NCI-H2227 (cell line): Measurements from ENCODE around the gene TCERG1L.

ENCODE experiments used
- DNase-seq: peaks from one replicate; lab custom pipeline; 2025; ENCODE audit not compliant: unreplicated experiment; lab: John Stamatoyannopoulos, UW

Gene TCERG1L

DNA sequence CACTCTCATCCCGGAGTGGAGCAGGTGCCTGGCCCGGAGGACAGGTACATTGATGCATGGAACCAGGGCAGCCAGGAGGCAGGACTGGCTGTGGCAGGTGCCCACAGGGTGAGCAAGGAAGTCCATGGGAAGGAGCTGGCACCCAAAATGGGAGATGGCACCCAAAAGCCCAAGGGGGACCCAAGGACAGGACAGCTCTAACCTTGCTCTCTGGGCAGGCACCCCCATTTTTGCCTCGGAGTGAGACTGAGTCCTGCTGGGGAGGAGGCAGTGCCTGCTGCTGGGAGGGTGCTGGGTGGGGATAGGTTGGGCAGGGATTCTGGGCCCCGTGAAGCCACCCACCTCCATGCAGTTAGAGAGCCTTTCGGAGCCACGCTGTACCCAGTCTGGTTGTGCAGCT is 234.5 kb downstream of the TCERG1L start:
- no peak for DNase-seq

DNA sequence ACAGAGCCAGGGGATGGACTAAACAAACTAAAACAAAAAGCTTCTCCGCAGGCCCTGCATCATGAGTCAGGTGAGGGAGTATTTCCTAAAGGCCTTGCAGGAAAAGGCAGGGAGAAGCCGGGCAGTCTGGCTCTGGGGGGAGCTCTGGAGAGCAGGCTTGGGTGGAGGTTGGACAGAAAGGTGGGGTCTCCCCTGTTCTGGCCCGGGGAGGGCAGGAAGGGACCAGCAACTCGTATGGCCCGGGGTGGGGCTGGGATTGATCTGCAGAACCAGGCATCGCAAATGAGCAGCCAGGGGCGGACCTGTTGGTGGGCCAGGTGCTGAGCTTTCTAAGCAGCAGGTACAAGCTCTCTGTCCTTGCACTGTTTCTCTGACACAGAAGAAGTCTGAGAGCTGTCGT is 235.2 kb downstream of the TCERG1L start:
- no peak for DNase-seq

DNA sequence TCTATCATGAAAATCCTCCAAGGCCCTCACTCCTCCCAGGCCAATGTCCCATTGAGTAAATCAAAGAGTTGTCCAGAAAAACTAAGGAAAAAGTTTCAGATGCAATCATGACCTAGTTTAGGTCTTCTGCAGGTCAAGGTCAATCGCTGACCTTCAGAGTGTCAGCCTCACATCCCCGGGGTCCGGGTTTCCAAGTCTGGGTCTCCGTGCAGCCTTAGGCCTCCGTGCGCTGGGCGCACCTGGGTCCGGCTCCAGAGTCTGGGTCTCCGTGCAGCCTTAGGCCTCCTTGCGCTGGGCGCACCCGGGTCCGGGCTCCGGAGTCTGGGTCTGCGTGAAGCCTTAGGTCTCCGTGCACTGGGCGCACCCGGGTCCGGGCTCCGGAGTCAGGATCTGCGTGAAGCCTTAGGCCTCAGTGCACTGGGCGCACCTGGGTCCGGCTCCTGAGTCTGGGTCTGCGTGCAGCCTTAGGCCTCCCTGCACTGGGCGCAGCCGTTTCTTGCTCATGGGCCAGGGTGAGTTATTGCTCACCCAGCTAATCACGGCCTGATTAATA is 236.2 kb downstream of the TCERG1L start:
- no peak for DNase-seq

DNA sequence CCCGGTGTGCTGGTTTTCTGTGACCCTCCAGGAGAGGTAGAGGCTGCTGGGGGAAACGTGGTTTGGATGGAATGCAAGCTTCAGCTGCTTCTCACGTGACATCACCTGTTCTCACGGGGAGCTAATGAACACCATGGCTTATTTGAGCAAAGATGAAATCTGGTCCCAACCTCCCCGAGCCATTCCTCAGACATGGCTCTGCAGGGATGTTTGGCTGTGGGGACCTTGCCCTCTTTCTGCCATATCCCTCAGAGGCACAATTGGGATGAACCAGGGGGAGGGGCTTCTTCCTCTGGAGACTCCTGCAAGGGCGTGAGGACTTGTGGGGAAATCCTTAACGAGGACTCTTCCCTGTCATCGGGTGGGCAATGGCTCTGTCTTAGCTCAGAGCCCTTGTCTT is 236.8 kb downstream of the TCERG1L start:
- DNase-seq = no peak

DNA sequence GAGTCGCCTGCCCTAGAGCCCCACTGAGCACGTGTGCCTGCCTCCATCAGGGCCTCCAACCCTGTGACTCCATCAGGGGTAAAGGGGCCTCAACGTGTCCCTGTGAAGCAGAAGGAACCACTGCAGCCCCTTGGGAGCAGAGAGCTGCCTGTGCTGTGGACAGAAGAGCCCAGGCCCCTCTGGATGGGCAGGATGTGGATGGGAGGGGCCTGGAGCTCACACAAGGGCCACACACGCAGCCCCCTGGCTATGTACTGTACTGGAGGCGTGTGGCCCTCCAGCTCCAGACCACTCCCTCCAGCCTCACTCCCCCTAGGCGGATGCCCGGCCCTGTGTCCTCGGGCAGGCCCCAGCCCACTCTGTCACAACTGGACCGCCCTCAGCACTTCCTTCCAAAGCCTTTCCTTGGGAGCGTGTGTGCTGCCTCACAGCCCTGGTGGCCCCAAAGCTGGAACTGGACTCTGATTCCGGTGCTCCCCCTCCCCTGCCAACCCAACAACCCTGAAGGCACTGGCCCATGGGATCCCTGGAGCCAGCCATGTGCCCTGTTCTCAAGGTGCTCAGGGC is 238.0 kb downstream of the TCERG1L start:
- no peak for DNase-seq

DNA sequence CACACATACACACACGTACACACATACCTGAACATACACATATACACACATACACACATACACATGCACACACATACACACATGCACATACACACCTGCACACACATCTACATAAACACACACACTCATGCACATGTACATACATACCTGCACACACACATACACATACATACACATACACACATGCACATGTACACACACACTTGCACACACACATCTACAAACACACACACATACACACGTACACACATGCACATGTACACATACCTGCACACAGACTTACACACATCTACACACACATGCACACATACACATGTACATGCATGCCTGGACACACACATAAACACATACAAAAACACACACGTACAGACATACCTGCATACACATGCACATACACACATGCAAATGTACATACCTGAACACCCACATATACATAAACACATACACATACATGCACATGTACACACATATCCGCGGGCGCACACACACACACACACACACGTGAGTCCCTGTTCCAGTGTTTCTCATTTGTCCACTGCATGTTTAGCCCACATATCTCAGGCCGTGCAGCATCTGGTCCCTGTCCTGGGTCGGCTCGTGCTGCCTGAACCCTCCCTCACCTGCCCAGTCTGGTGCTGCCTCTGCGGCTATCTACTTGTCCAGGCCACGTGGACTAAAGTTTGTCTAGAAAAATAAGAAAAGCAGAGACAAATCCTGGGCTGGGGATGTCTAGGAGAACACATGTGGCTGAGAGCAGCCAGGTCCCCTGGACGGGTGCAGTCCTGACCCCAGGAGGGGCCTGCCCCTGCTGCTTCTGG is 238.7 kb downstream of the TCERG1L start:
- no peak for DNase-seq

DNA sequence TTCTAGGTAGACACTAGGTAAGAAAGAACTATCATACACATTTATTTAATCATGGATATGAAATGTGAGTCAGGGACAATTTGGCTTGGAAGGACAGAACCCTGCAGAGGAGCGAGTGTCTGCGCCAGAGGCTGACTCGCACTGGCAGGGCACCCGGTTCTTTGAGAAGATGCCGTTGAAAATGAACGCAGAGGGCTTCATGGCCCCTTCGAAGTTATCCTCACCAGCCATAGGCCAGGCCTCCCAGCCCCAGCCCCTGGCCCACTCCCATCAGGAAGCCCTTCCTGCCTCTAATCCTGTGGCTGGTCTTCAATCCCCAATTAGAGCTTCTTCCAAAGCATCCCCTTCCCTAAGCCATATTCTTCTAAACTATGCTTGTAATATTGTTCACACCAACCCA is 239.8 kb downstream of the TCERG1L start:
- DNase-seq = no peak

DNA sequence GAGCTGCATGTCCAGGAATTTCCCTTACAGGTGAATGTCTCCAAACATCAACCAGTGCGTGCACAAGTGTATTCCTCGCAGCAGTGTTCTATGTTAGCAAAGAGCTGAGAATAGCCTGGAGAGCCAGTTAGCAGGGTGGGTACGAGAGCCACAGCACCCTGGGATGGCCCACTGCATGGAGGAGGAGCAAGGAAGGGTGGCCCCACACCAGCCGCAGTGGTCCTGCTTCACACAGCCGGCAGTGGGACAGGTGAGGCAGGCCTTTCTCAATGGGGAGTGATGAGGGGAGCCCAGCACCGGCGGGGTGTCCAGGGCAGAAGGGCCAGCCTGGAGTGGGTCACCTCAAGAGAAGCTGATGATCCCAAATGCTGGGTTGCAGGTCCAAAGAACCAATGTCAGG is 240.7 kb downstream of the TCERG1L start:
- no peak for DNase-seq

DNA sequence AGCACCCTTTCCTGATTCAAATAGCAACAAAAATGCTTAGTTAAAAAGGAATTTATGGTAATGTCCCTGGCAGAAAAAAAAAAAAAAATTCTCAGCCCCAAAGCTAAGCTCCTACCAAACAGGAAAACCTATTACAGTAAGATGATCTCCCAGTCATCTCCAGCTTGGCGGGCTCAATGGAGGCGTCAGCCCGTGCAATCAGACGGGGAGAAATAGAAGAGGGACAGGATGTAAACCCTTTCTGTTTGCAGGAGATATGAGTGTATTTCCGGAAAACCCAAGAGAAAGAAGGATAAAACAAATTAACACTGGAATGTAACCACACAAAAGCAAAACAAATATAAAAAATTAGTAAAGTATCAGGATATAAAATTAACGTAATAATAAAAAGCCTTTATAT is 242.8 kb downstream of the TCERG1L start:
- DNase-seq = no peak

DNA sequence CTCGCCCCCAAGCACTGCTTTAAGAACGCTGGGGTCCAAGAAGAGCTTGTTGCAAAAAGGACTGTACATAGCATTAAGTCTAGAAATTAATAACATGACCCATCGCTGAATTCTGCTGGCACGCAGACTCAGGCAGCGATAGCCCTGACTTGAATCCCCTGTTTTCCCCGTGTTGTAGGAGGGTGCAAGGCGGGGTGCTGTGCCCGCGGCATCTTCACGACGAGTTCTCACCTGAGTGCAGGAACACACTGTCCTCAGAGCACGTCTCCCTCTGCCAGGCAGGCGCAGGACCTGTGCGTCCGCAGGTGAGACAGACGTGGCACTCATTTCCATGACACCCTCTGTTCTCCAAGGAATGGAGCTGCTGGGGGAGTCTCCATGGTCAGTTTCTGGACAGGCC is 243.2 kb downstream of the TCERG1L start:
- DNase-seq = no peak

DNA sequence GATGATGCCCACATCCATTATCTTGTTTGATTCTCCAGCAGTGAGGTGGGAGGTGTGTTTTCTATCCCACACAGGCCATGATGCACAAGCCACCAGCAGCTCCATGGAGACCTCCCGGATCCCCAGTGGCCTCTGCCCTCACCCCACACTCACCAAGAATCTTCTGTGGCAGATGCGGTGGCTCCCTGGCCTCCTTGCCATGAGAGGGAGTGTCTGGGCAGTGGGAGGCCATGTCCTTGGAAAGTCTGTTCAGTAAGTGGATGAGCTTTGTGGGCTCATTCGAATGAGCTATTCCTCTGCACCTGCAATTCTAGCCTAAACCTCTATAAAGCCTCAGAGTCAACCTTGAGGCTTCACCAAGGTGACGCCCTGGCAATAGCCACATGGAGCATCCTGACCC is 243.8 kb downstream of the TCERG1L start:
- DNase-seq = no peak

DNA sequence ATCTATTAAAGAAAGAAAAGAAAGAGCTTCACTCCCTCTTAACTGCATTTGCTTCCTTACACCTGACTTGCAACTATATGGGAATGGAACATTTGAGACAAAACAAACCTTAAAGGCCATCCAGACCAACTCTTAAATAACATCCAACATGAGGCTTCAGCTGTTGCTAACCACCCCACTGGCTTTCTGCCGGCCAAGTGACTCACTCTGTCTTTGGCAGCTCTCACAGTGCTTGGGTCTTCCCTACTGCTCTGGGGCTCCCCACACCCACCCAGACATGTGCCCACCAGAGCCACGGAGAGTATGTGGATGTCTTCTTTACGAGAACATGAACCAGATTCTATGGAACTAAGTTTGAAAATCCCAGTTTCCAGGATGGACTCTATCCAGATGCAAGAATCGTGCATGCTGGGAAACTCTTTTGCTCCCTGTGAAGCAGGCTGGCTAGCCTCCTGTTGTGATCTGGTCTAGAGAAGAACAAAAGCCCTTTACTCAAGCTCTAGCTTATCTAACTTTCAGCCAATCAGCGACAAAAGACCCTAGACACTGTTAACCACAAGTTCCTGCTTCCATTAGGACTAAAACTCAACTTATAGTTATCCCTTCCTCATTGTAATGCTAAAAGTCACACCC is 245.7 kb downstream of the TCERG1L start:
- no peak for DNase-seq

DNA sequence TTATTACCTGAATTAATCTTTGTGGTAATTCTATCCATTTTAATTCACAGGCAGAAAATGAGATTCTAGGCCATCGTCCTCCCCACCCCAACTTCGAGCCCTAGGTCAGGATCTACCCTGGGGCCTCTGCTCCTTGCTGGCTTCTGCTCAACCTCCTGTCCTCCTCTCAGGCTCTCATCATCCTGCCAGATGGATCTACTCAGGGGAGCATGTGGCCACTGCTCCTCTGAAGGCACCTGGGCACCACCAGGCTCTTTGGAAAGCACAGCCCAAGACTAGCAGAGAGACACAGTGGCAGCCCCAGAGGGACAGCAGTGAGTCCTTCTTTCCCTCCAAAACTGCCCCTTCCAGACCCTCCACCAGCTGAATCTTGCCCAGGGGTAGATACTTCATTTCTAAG is 248.2 kb downstream of the TCERG1L start:
- no peak for DNase-seq

DNA sequence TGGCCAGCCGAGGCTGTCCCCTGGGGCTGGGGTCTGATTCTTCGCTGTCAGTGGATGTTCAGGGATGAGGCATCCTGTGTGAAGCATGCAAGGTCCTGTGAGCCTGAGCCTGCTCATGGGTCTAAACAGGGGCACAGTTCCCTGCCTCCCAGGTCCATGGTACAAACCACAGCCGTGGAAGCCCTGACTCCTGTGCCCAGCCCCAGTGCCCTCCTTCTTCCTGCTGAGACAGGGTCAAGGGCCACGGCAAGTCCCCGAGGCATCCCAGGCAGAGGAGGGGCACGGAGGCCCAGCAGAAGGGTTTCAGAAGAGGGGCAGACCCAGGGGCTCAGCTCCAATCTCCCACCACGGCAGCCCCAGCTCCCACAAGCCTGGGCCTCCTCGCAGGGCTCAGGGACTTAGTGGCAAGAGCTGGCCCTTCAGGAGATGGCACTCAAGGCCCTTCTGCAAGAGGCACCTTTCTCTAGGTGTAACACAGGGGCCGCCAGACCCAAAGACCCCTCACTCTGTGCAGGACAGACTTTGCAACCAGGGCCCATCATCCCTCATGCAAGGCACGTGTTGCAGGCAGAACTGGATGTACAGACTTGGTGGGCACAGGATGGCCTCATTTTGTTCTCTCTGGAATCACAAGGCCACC is 248.8 kb downstream of the TCERG1L start:
- DNase-seq = no peak

DNA sequence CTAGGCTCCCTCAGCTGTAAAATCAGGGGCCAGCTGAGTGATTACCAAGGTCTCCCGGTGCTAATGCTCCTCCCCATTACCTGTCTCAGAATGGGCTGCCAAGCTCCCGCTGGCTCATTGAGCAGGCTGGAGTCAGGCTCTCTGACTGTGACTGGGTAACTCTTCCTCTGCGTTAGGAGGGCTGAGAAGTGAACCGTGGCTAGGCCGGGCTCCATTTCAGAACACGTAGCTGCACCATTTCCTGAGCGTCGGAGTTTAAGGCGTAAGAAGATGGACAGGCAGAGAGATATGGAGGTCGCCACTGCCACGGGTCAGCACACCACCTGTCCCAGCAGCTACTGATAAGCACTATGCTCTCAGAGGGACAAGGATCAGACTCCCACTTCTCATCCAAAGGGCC is 250.3 kb downstream of the TCERG1L start:
- no peak for DNase-seq

DNA sequence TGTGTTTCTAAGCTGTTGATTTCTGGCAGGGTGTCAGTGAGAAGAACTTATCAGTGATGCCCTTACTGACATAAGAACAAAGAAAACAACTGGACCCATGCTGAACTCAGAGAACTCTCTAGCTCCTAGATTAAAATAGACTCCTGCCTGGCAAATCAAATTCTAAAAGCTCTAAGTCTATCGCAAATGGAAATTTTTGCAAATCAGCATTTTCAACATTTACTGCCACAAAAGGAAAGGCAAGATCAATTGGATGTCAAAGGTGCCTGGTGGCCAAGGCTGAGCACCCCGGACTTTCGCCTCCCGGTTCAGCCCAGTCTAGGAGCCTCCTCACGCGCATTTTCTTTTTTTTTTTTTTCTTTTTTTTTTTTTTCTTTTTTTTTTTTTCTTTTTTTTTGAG is 251.6 kb downstream of the TCERG1L start:
- no peak for DNase-seq

DNA sequence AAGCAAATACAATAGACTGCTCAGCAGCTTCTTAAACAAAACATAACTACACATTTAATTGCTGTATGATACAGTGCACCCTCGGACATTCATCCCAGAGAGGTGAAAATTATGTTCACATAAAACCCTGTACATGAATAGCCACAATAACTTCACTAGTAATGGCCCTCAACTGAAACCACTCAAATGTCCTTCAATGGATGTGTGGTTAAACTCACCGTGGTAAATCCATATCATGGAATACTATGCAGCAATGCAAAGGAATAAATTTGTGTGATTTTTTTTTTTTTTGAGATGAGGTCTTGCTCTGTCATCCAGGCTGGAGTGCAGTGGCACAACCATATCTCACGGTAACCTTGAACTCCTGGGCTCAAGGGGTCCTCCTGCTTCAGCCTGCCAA is 252.7 kb downstream of the TCERG1L start:
- no peak for DNase-seq

DNA sequence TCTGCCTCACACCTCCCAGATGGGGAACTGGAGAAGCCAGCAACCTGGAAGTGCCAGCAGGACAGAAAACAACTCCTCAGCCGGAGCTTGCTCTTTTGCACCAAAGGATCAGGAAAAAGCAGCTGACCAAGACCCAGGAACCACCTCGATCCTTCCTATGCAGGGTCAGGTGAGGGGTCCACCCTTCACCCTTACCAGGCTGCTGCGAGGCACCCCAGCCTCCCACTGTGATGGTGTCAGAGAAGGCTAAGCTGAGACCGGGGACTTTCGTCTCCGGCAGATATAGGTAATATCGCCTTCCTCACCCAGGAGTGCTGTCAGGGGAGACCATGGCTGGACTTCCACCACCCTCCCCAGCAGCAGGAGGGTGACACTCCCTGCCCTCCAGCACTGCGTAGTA is 254.7 kb downstream of the TCERG1L start:
- DNase-seq = no peak

DNA sequence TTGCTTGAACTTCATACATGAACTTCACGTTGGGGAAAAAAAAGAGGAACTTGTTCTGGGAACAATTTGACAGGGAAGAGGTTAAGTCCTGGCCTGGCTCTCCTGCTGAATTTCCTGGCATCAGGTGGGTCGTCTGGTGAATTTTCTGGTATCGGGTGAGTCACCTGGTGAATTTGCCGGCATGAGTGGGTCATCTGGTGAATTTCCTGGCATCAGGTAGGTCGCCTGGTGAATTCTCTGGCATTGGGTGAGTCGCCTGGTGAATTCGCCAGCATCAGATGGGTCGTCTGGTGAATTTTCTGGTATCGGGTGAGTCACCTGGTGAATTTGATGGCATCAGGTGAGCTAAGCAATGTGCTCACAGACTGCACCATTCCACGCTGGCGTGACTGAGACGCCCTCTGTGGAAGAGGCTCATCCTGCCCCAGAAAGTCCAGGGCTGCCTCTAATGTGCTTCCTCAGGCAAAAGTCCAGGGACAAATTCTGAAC is 255.4 kb downstream of the TCERG1L start:
- DNase-seq = no peak

DNA sequence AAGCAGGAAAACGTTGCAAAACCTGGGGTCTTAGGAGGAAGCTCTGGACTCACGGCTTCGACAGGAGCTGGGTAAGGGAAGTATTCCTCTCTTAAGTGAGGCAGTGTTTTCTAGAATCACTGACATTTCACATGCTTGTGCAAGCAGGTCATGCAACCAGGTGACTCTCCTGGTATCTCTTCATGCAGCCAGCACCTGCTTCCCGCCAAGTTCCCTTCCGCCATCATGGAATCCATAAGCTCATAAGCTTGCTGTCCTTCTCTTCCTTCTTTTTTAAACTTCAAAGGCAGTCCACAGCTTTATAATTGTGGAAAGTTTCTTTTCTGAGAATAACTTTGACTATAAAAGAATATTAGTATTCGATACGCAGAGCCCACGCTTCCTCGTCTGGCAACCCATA is 256.1 kb downstream of the TCERG1L start:
- no peak for DNase-seq

DNA sequence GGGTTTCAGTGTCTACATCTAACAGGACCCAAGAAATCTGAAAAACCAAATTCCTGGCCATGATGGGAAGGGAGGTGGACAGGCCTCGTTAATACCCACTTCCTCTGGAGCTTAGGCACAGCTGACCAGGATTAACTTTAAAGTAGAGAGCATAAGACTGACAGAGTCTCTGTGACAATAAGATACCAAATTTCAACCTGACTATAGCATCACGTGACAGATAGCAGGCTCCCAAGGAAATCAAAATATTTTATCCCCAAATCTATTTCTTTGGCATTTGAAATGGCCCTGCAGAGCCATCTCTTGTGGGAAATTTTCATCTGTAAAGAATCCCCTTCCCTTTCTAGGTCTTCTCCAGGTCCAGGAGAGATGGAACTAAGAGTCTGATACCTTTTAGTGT is 258.3 kb downstream of the TCERG1L start:
- no peak for DNase-seq
